ENCODE data around the gene MAN2A2.
"Not testable (repeated sequence)": the region's sequence is repeated elsewhere in the genome, so short reads cannot be mapped to it uniquely, and the experiment has no call there.

The MAN2A2 gene

DNA sequence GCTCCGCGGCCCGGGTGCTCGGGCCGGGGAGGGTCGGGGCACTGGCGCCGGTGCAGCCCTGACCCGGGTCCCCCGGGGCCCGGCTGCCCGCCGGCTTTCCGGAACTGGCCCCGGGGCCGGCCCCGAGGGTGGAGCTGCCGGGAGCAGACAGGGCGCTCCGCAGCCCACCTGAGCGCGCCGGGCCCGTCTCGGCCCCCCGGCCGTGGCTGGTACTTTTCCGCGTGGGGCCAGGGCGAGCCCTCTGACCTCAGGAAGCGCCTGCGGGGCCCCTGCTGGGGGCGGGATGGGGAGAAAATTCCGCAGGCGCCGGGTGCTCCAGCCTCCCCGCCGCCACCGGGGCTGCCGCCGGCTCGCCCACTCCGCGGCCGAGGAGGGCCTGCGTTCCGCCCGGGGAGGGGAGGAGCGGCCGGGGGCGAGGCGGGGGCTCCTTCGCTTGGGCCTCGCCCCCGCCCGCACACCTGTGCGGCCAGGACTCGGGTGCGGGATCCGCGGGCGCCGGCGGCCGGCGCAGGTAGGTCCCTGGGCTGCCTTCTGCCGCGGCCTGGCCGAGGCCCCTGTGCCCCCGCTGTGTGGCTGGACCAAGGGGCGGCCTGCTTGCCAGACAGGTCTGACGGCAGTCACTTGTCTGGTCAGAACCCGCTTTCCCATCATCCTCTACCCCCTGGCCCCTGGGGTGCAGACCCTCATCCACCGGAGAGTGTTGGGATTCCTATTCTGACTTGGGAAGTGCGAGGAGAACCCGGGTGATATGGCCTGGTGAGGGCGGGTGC lies 31.2 kb upstream of the MAN2A2 start:
- no peak for FAIRE-seq

- no peak for FAIRE-seq
These were observed 30.5 kb upstream of the MAN2A2 start for GRCh38 chr15:90872486-90873184.

GRCh38 chr15:90873488-90873997 lies 29.6 kb upstream of the MAN2A2 start:
- FAIRE-seq = no peak

- FAIRE-seq = no peak
These were observed 29.0 kb upstream of the MAN2A2 start for GRCh38 chr15:90873998-90874605.

DNA sequence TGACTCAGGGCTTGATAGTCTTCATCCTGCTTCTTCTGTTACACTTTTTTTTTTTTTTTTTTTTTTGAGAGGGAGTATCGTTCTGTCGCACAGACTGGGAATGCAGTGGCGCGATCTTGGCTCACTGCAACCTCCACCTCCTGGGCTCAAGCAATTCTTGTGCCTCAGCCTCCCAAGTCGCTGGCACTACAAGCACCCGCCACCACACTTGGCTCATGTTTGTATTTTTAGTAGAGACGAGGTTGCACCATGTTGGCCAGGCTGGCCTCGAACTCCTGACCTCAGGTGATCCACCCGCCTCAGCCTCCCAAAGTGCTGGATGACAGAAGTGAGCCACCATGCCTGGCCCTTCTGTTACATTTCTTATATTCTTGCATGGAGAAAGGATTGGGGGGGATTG lies 28.1 kb upstream of the MAN2A2 start:
- not testable (repeated sequence) for FAIRE-seq

- FAIRE-seq = no peak
These were observed 27.5 kb upstream of the MAN2A2 start for GRCh38 chr15:90875549-90875981.

- FAIRE-seq = no peak
These were observed 27.1 kb upstream of the MAN2A2 start for GRCh38 chr15:90876046-90876445.

- no peak for FAIRE-seq
These were observed 26.5 kb upstream of the MAN2A2 start for GRCh38 chr15:90876512-90877170.

DNA sequence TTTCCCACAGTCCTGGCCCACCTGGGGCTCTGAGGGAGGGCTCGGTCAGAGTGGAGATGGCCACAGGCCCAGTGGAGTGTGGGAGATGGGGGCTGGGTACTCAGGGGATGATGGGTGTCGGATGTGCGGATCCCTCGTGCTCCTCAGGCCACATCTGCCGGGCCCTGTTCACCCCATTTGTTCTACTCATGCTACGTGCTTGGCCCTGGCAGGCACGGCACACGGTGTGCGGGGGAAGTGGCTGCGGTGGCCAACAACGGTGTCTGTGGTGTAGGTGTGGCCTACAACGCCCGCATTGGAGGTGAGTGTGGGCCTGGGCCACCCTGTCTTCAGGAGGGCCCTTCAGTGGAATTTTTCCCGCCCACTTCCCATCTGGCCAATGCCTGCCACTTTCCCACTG lies 25.8 kb upstream of the MAN2A2 start:
- FAIRE-seq = no peak

GRCh38 chr15:90877996-90878395 lies 25.1 kb upstream of the MAN2A2 start:
- FAIRE-seq = no peak

- FAIRE-seq = no peak
These were observed 24.4 kb upstream of the MAN2A2 start for GRCh38 chr15:90878660-90879059.

DNA sequence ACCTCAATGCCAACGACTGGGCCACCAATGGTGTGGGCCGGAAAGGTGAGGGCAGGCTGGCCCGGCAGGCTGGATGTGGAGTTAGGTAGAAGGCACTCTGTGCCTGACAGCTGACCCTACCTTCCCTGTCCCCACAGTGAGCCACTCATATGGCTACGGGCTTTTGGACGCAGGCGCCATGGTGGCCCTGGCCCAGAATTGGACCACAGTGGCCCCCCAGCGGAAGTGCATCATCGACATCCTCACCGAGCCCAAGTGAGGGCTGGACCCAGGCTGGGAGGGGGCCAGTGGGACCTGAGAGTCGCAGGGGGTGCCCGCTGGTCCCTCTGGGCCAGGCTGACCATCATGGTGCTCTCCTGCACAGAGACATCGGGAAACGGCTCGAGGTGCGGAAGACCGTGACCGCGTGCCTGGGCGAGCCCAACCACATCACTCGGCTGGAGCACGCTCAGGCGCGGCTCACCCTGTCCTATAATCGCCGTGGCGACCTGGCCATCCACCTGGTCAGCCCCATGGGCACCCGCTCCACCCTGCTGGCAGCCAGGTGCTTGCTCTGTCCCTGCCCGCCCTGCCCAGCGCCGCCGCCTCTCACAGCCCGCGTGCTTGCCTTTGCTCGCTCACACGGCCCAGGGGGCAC lies 23.3 kb upstream of the MAN2A2 start:
- FAIRE-seq = no peak

DNA sequence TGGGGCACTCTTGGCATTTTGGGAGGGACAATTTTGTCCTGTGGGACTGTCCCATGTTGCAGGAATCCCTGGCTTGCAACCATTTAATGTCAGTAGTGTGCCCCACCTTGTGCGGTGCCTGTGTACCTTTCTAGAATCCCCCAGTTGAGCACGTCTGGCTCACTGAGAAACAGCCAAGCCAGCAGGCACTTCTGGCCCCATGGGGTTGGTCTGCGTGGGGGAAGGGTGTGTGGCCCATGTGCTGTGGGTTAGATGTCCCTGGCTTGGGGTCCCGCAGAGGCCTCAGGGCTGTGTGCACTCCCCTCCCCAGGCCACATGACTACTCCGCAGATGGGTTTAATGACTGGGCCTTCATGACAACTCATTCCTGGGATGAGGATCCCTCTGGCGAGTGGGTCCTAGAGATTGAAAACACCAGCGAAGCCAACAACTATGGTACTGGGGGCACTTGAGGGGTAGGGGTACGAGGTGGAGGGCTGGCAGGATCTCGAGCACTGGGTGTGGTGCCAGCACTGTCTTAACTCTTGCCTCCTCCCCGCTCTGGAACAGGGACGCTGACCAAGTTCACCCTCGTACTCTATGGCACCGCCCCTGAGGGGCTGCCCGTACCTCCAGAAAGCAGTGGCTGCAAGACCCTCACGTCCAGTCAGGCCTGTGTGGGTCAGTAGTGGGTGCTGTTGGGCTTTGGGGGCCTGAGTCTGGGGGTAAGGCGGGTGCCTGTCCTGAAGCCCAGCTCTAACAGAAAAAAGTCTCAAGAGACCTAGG lies 22.5 kb upstream of the MAN2A2 start:
- FAIRE-seq = no peak

- no peak for FAIRE-seq
These were observed 21.7 kb upstream of the MAN2A2 start for GRCh38 chr15:90881181-90881977.

GRCh38 chr15:90881978-90882721 lies 21.0 kb upstream of the MAN2A2 start:
- FAIRE-seq = no peak

- FAIRE-seq = no peak
These were observed 20.1 kb upstream of the MAN2A2 start for GRCh38 chr15:90882781-90883525.

DNA sequence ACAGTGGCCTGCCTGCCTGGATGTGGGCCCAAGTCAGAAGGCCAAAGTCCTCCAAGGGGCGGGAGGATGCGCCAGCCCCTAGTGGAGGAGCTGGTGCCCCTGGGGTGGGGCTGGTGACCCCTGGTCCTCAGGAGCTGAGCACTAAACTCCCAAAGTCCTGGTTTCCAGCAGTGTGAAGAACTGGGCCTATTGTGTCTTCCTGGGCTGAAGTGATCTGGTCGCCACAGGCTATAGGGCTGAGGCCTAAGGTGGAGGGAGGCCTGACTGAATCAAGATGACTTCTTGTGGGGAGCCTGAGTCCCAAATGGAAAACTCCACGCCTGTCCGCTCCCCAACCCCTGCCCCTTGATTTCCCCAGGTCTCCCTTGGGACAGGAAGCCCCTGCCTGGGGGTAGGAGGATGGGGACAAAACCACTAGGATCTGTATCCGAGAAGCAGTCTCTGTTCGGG lies 19.6 kb upstream of the MAN2A2 start:
- no peak for FAIRE-seq

DNA sequence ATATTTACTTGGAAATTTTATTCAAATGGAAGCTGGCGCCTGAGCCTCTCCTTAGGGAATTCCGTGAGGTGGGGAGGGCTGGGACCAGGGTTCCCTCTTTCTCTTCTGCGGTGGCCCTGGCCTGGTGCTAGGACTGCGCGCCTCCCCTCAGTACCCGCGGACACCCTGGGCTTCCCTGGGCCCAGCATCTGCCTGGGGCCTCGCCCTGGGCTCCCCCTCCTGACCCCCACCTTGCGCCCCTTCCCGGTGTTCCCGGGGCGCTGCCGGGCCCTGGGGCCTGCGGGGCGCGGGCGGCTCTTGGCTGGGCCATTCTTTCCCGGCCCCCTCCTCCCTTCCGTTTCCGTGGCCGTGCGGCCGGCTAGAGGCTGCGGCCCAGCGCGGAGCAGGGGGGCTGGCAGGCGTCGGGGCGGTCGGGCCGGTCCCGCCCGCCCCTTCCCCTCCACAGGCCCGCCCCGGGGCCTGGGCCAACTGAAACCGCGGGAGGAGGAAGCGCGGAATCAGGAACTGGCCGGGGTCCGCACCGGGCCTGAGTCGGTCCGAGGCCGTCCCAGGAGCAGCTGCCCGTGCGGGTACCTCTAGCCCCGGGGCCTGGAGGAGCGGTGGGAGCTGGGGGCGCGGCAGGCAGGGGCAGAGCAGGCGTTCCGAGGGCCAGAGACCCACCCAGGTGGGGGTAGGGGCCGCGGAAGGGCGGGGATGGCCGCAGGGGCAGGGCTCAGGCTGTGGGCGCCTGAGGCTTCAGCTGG lies 19.0 kb upstream of the MAN2A2 start, which contains the start of gene FES:
FES (plus strand) TSS at position 529 of the 743 bp plus-strand sequence. CDS start 542 bp downstream, outside the sequence.
- no peak for FAIRE-seq

All from islet of Langerhans (tissue), 1 donor.